ENCODE data around the gene SCN5A. TPM values are rescaled to one million over a fixed set of nuclear protein-coding genes. Genes with fewer than 3 reads are reported as not detected.

The SCN5A gene
- total RNA-seq, 1 experiment from 2014 or later: 4.7 TPM

DNA sequence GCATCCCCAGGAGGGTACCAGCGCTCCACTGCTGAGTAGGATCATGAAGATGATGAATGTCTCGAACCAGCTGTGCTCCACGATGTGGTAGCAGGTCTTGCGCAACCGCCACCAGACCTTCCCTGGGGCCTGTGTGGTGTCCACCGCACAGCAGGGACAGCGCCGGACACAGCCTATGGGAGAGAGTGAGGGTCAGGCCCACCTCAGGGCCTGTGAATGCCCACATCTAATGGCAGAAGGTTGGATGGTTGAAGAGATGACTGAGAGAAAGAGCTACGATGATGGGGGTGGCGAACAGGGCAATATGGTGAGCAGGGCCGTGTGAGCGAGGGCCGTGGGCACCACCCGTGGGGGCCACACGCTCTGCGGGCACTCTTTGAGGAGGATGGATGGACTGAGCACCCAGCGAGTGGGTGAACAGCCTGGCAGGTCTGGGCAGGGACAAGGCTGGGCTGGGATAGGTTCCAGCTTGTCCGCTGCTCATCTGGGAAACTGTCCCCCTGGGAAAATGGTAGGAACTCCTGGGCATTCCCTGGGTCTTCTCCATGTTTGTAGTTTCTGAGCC is 74.1 kb downstream of the SCN5A start:
- Histone ChIP-seq H4K20me1 (ENCODE audit: insufficient read depth) (no peaks in the 10 kb centered on the region), H3K4me3 (no peak overlapping the region), H3K4me2 (no peak overlapping the region), H3K27me3 (ENCODE audit: insufficient read depth, low read depth) (peaks cover 23% of the 10 kb centered on the region), H3F3A (ENCODE audit: insufficient read depth, low read depth) (no peaks in the 10 kb centered on the region), H2AFZ (no peak overlapping the region), H3K9me3 (ENCODE audit: insufficient read depth, low read depth) (no peaks in the 10 kb centered on the region), H3K36me3 (ENCODE audit: low read depth) (no peaks in the 10 kb centered on the region), H3K9me2 (ENCODE audit: insufficient read depth) (no peaks in the 10 kb centered on the region), H3K4me1 (replicated peaks; ENCODE audit: insufficient read depth) (no peaks in the 10 kb centered on the region), H3K27ac (no peak overlapping the region), H3K79me2 (ENCODE audit: low read depth) (no peaks in the 10 kb centered on the region)
- BruUV-seq (replicated peaks): no TSS peak
- intact Hi-C loops (cut with micrococcal nuclease; ENCODE audit: unreplicated experiment): no loop called here
- CTCF ChIA-PET: no interaction called here
- POLR2A ChIA-PET (ENCODE audit: unreplicated experiment): no interaction called here
- no peak for DNase-seq
- TF ChIP-seq EZH2 (IDR thresholded peaks at IDR 0.05; ENCODE audit: low read depth) (no peak), CTCF (conservative IDR thresholded peaks at IDR 0.05) (no peak)

DNA sequence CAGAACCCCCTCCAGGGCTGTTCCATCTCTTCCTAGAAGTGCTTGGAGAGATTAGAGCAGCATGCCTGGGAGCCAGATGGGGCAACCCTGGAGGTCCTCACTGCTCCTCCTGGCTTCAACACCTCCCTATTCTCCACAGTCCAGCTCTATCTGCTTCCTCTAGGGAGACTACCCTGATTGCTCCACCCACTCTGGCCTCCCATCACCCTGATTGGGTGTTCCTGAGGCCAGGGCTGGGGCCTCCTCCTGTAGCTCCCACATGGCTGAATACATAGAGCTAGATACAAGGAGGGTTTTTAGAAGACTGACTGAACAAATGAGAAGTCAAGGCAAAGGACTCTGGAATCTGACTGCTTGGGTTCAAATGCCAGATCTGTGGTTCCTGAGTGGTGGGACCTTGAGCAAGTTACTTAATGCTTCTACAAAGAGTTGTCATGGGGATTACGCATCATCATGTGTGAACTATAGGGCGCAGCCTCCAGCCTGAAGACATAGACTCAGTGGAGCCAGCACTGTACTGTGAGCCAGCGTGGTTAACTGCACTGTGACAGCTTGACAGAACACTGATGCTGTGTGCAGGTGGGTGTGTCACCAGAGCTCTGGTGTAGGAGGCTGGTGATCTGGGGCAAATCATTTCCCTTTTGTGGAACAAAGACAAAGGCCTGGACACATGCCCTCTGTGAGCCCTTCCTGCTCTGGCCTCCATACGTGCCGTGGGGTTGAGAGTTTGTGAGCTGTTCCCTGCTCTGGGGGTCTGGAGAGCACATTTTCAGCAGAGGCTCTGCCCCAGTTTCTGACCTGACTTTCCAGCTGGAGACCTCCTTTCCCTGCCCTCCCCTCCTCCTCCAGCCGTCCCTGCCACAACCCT is 74.8 kb downstream of the SCN5A start:
- Histone ChIP-seq H3K79me2 (ENCODE audit: low read depth) (no peaks in the 10 kb centered on the region), H3K4me3 (no peak overlapping the region), H3K9me2 (ENCODE audit: insufficient read depth) (no peaks in the 10 kb centered on the region), H3K27ac (no peak overlapping the region), H2AFZ (no peak overlapping the region), H3K4me1 (replicated peaks; ENCODE audit: insufficient read depth) (no peaks in the 10 kb centered on the region), H3K27me3 (ENCODE audit: insufficient read depth, low read depth) (peaks cover 19% of the 10 kb centered on the region), H4K20me1 (ENCODE audit: insufficient read depth) (no peaks in the 10 kb centered on the region), H3K36me3 (ENCODE audit: low read depth) (no peaks in the 10 kb centered on the region), H3K4me2 (no peak overlapping the region), H3F3A (ENCODE audit: insufficient read depth, low read depth) (no peaks in the 10 kb centered on the region), H3K9me3 (ENCODE audit: insufficient read depth, low read depth) (no peaks in the 10 kb centered on the region)
- DNase-seq: no peak
- ChIA-PET CTCF (no interaction called here), POLR2A (ENCODE audit: unreplicated experiment) (no interaction called here)
- TF ChIP-seq EZH2 (IDR thresholded peaks at IDR 0.05; ENCODE audit: low read depth) (no peak), CTCF (conservative IDR thresholded peaks at IDR 0.05) (no peak)
- intact Hi-C loops (cut with micrococcal nuclease; ENCODE audit: unreplicated experiment): no loop called here
- BruUV-seq (replicated peaks): no TSS peak

GRCh38 chr3:38573556-38573955 is 75.9 kb downstream of the SCN5A start:
- intact Hi-C loops (cut with micrococcal nuclease; ENCODE audit: unreplicated experiment): no loop called here
- no peak for DNase-seq

More at GRCh38 chr3:38573556-38573955, 75.9 kb downstream of the SCN5A start:
- BruUV-seq (replicated peaks): no TSS peak
- peaks cover 19% of the 10 kb centered on the region for H3K27me3 ChIP-seq (ENCODE audit: insufficient read depth, low read depth)
- ChIA-PET CTCF (no interaction called here), POLR2A (ENCODE audit: unreplicated experiment) (no interaction called here)
- H3K27ac ChIP-seq: no peak overlapping the region
- TF ChIP-seq EZH2 (IDR thresholded peaks at IDR 0.05; ENCODE audit: low read depth) (no peak), CTCF (conservative IDR thresholded peaks at IDR 0.05) (no peak)
- H3K9me3 ChIP-seq (ENCODE audit: insufficient read depth, low read depth): no peaks in the 10 kb centered on the region
- H4K20me1 ChIP-seq (ENCODE audit: insufficient read depth): no peaks in the 10 kb centered on the region
- H3K36me3 ChIP-seq (ENCODE audit: low read depth): no peaks in the 10 kb centered on the region
- no peaks in the 10 kb centered on the region for H3K9me2 ChIP-seq (ENCODE audit: insufficient read depth)
- no peak overlapping the region for H3K4me3 ChIP-seq
- H3K79me2 ChIP-seq (ENCODE audit: low read depth): no peaks in the 10 kb centered on the region
- H3K4me1 ChIP-seq (replicated peaks; ENCODE audit: insufficient read depth): no peaks in the 10 kb centered on the region
- no peak overlapping the region for H2AFZ ChIP-seq
- no peaks in the 10 kb centered on the region for H3F3A ChIP-seq (ENCODE audit: insufficient read depth, low read depth)
- no peak overlapping the region for H3K4me2 ChIP-seq

All from PC-9 (cell line).